Left lung (tissue), 10 donors: ENCODE measurements around the gene MATN4. TPM values are rescaled to one million over a fixed set of nuclear protein-coding genes. Genes with fewer than 3 reads are reported as not detected.

Experiments
- ATAC-seq: fragments of 200-7000 bp; cut with Tn5 transposase; one replicate; pipeline ENCODE4 v1.9.1; 2020; ENCODE audit warnings: moderate library complexity
- DNase-seq, 4 donors: peaks; one replicate each; pipeline ENCODE4 v3.0.0-alpha.2; 2013 to 2020
- H3K27ac ChIP-seq, 2 donors: fragments of 200-600 bp; sonication (generic) in 1 of 2; one replicate each; pipeline versions ENCODE4 v1.5.0 to v1.8.0; 2020 to 2021
- H3K27me3 ChIP-seq, 2 donors: fragments of 200-600 bp; sonication (generic) in 1 of 2; one replicate each; pipeline versions ENCODE4 v1.5.0 to v1.8.0; 2020 to 2021
- H3K36me3 ChIP-seq, 2 donors: fragments of 200-600 bp; sonication (generic) in 1 of 2; one replicate each; pipeline versions ENCODE4 v1.5.0 to v1.8.0; 2020 to 2021
- H3K4me1 ChIP-seq, 2 donors: fragments of 200-600 bp; one replicate each; pipeline ENCODE4 v1.8.0; 2021
- H3K4me3 ChIP-seq, 2 donors: fragments of 200-600 bp; sonication (generic) in 1 of 2; one replicate each; pipeline versions ENCODE4 v1.5.0 to v1.8.0; 2020 to 2021; ENCODE audit warnings: mild to moderate bottlenecking in 1 of 2
- H3K9me3 ChIP-seq, 2 donors: fragments of 200-600 bp; sonication (generic) in 1 of 2; one replicate each; pipeline versions ENCODE4 v1.5.0 to v1.8.0; 2020 to 2021
- CTCF ChIP-seq, 2 donors: fragments of 200-600 bp; sonication (generic) in 1 of 2; IDR thresholded peaks; one replicate each; pipeline versions ENCODE4 v1.5.0 to v1.8.0; 2021; ENCODE audit warnings: antibody characterized with exemption in 2 of 2
- intact Hi-C, 2 donors: fragments of 100-400 bp; cut with DNase I; formaldehyde crosslinking; loops; one replicate each; pipeline versions ENCODE4 v1.11.2 to v1.14.2; 2022
- polyA plus RNA-seq, 6 donors: library from polyadenylated mRNA; unstranded; fragments of 120-200 nt; gene quantifications; one replicate each; pipeline ENCODE4 v1.2.1, GENCODE V29; 2013; ENCODE audit not compliant: insufficient read length in 6 of 6
- total RNA-seq, 2 donors: library from RNA; stranded (reverse); fragmentation: NEBNext Ultra II Directional; extraction: Animal tissue kit (Norgen Biotek cat#: 25700); gene quantifications; one replicate each; pipeline ENCODE4 v1.2.1, GENCODE V29; 2021
- donor health status: DM: no; HTN: yes; CAD: no.
- donor health status: DM: no; HTN: no; CAD: no.

MATN4 gene
- total and polyA plus RNA-seq, 8 donors = 0.07 to 0.23 (median 0.13) TPM; not detected in 4

GRCh38 chr20:45313943-45314342, 5.8 kb upstream of the MATN4 start:
- no peak for DNase-seq
- Histone ChIP-seq H3K9me3 (no peaks in the 10 kb centered on the region), H3K4me3 (no peak overlapping the region), H3K4me1 (peaks cover 0 to 11% of the 10 kb centered on the region in 2 donors), H3K36me3 (no peaks in the 10 kb centered on the region), H3K27me3 (peaks cover 29 to 70% of the 10 kb centered on the region in 2 donors), H3K27ac (no peak overlapping the region)
- TF ChIP-seq CTCF (IDR thresholded peaks at IDR 0.05) = no peak
- intact Hi-C loops = no loop called here
- ATAC-seq = no peak

- Histone ChIP-seq H3K36me3 (no peaks in the 10 kb centered on the region), H3K4me3 (no peak overlapping the region), H3K27me3 (peaks cover 29 to 73% of the 10 kb centered on the region in 2 donors), H3K27ac (no peak overlapping the region), H3K4me1 (peaks cover 0 to 9% of the 10 kb centered on the region in 2 donors), H3K9me3 (no peaks in the 10 kb centered on the region)
- no peak for TF ChIP-seq CTCF (IDR thresholded peaks at IDR 0.05)
- ATAC-seq = no peak
- intact Hi-C loops = no loop called here
- DNase-seq = no peak
These were observed 5.1 kb upstream of the MATN4 start for GRCh38 chr20:45313065-45313695.

GRCh38 chr20:45312241-45312640, 4.1 kb upstream of the MATN4 start:
- H3K27me3 ChIP-seq = peaks cover 29 to 75% of the 10 kb centered on the region in 2 donors
- no peak for ATAC-seq
- no peak overlapping the region for H3K4me3 ChIP-seq
- DNase-seq = no peak
- H3K36me3 ChIP-seq = no peaks in the 10 kb centered on the region
- TF ChIP-seq CTCF (IDR thresholded peaks at IDR 0.05) = no peak
- intact Hi-C loops = no loop called here
- H3K4me1 ChIP-seq = peaks cover 0 to 9% of the 10 kb centered on the region in 2 donors
- no peaks in the 10 kb centered on the region for H3K9me3 ChIP-seq
- H3K27ac ChIP-seq = no peak overlapping the region

- Histone ChIP-seq H3K9me3 (no peaks in the 10 kb centered on the region), H3K4me3 (no peak overlapping the region), H3K27me3 (peaks cover 27 to 75% of the 10 kb centered on the region in 2 donors), H3K27ac (no peak overlapping the region), H3K36me3 (no peaks in the 10 kb centered on the region), H3K4me1 (peaks cover 0 to 10% of the 10 kb centered on the region in 2 donors)
- intact Hi-C loops = no loop called here
- DNase-seq (peak in 3 of 4 donors; percentile 48 to 93 (median 49)), ATAC-seq (peak; percentile 80)
- peak; percentile 84 to 85 for TF ChIP-seq CTCF (IDR thresholded peaks at IDR 0.05)
These were observed 3.6 kb upstream of the MATN4 start for GRCh38 chr20:45311589-45312211.

GRCh38 chr20:45309075-45309474, 976 bp upstream of the MATN4 start:
- Histone ChIP-seq H3K9me3 (no peaks in the 10 kb centered on the region), H3K27me3 (peaks cover 34 to 75% of the 10 kb centered on the region in 2 donors), H3K36me3 (no peaks in the 10 kb centered on the region), H3K27ac (no peak overlapping the region), H3K4me1 (peaks cover 0 to 14% of the 10 kb centered on the region in 2 donors), H3K4me3 (no peak overlapping the region)
- TF ChIP-seq CTCF (IDR thresholded peaks at IDR 0.05) = no peak
- intact Hi-C loops = no loop called here
- ATAC-seq (no peak), DNase-seq (no peak)
